ENCODE results near the gene CASP3. TPM values are rescaled to one million over a fixed set of nuclear protein-coding genes. Genes with fewer than 3 reads are reported as not detected.

The CASP3 gene
- total and polyA plus RNA-seq, 9 of the 15 experiments (the other 6 are each of a cell fraction or from before 2014, with no cell fraction given): 17.6 to 40.1 (median 31.8) TPM

DNA sequence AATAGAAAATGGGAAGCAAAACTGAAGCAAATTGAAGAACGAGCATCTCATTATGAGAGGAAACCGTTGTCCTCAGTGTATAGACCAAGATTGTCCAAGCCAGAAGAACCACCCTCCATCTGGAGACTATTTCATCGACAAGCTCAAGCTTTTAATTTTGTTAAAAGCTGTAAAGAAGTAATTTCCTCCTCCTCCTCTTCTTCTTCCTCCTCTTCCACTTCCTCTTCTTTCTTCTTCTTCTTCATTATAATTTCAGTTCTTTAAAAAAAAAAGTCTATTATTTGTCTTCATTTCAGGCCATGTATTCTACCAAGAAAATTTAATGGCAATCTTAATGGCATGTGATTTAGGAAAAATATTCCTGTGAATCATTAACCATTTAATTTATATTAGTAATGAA lies 7.9 kb upstream of the CASP3 start:
- BruUV-seq (replicated peaks): no TSS peak
- ChIA-PET POLR2A (no interaction called here), CTCF (ENCODE audit: low intra/inter-chr PET ratio) (no interaction called here)
- H3K9me1 ChIP-seq (ENCODE audit: control insufficient read depth, insufficient read depth, low read length): no peaks in the 10 kb centered on the region
- H3K9me3 ChIP-seq (replicated peaks; ENCODE audit: control insufficient read depth, insufficient read depth, low read depth, low read length): no peaks in the 10 kb centered on the region
- no peak for FAIRE-seq
- peaks cover 5% of the 10 kb centered on the region; the same call in 1 of the 3 replicates for H3K36me3 ChIP-seq (ENCODE audit: control insufficient read depth, insufficient read depth, low read length)
- WGBS (ENCODE audit: insufficient coverage, low coverage, missing lambda C conversion rate): 84% methylated on average over 3 of the region's 3 CpGs
- no peaks in the 10 kb centered on the region for H3K27me3 ChIP-seq (ENCODE audit: control insufficient read depth in 2 of 2, insufficient read depth in 2 of 2, low read length in 2 of 2)
- no peaks in the 10 kb centered on the region for H3K79me2 ChIP-seq (ENCODE audit: control insufficient read depth, insufficient read depth, low read length)
- H3K4me2 ChIP-seq (ENCODE audit: insufficient read depth, low read length): no peak overlapping the region
- DNase-seq (ENCODE audit: extremely low read depth in 1 of 4, low spot score in 3 of 4): no peak
- no peak overlapping the region for H3K27ac ChIP-seq (ENCODE audit: extremely low read depth, low read depth, low read length)
- no peak for ATAC-seq
- no peak overlapping the region for H2AFZ ChIP-seq (ENCODE audit: low read depth, low read length)
- intact Hi-C loops (cut with micrococcal nuclease): no loop called here
- in situ Hi-C loops (cut with MboI): no loop called here
- no peak overlapping the region for H3K9ac ChIP-seq (ENCODE audit: insufficient read depth in 1 of 2, low read depth in 2 of 2, low read length in 2 of 2)
- H3K4me3 ChIP-seq: no peak overlapping the region
- no peaks in the 10 kb centered on the region for H4K20me1 ChIP-seq (replicated peaks; ENCODE audit: control insufficient read depth, insufficient read depth, low read length)
- H3K4me1 ChIP-seq (replicated peaks in 1 of 2; ENCODE audit: control insufficient read depth in 2 of 2, insufficient read depth in 2 of 2, low read length in 2 of 2): no peaks in the 10 kb centered on the region
- TF ChIP-seq ESRRB (CRISPR knock-in tag; IDR thresholded peaks at IDR 0.05; ENCODE audit: borderline replicate concordance) (no peak), DDX20 (tag; IDR thresholded peaks at IDR 0.05; ENCODE audit: low read depth) (no peak), MYBL2 (IDR thresholded peaks at IDR 0.05; ENCODE audit: low read depth) (no peak), MYBL2 (CRISPR knock-in tag; IDR thresholded peaks at IDR 0.05; ENCODE audit: borderline replicate concordance) (no peak), ID3 (CRISPR knock-in tag; IDR thresholded peaks at IDR 0.05) (no peak), ID3 (tag; IDR thresholded peaks at IDR 0.05) (no peak), NCOA1 (IDR thresholded peaks at IDR 0.05; ENCODE audit: low read depth) (no peak), TCF7L2 (IDR thresholded peaks at IDR 0.05; ENCODE audit: low read depth, low read length) (no peak), YY1 (IDR thresholded peaks at IDR 0.05; ENCODE audit: borderline replicate concordance in 1 of 3, control insufficient read depth in 1 of 3, extremely low read depth in 1 of 3, insufficient read depth in 3 of 3, insufficient read length in 1 of 3, insufficient replicate concordance in 2 of 3, low read depth in 1 of 3, low read length in 2 of 3) (no peak), ZFP30 (CRISPR knock-in tag; IDR thresholded peaks at IDR 0.05; ENCODE audit: borderline replicate concordance) (no peak), ZNF318 (IDR thresholded peaks at IDR 0.05; ENCODE audit: borderline replicate concordance in 1 of 2, low read depth in 1 of 2) (no peak)
